Lower lobe of right lung (tissue), 2 donors: ENCODE data around the gene NISCH. TPM values are rescaled to one million over a fixed set of nuclear protein-coding genes. Genes with fewer than 3 reads are reported as not detected.
A peak's percentile ranks its signal among the peaks of the same experiment; 100 is the strongest.
"Not testable (repeated sequence)": the region's sequence is repeated elsewhere in the genome, so short reads cannot be mapped to it uniquely, and the experiment has no call there.

ENCODE experiments used
- ATAC-seq, 2 donors: fragments of 200-7000 bp; cut with Tn5 transposase; one replicate each; pipeline ENCODE4 v1.9.1; 2020 to 2022; ENCODE audit warnings: mild to moderate bottlenecking in 2 of 2, moderate library complexity in 2 of 2
- DNase-seq: peaks from one replicate; pipeline ENCODE4 v3.0.0-alpha.2; 2020
- H3K27ac ChIP-seq: fragments of 200-600 bp; one replicate; pipeline ENCODE4 v1.8.0; 2022
- H3K27me3 ChIP-seq: fragments of 200-600 bp; one replicate; pipeline ENCODE4 v1.8.0; 2022; ENCODE audit warnings: low read depth
- H3K36me3 ChIP-seq: fragments of 200-600 bp; one replicate; pipeline ENCODE4 v1.8.0; 2022; ENCODE audit warnings: mild to moderate bottlenecking
- H3K4me1 ChIP-seq: fragments of 200-600 bp; one replicate; pipeline ENCODE4 v1.8.0; 2022
- H3K4me3 ChIP-seq: fragments of 200-600 bp; one replicate; pipeline ENCODE4 v1.8.0; 2022; ENCODE audit warnings: mild to moderate bottlenecking
- H3K9me3 ChIP-seq: fragments of 200-600 bp; one replicate; pipeline ENCODE4 v1.8.0; 2022
- intact Hi-C: fragments of 100-400 bp; cut with DNase I; formaldehyde crosslinking; loops from one replicate; pipeline ENCODE4 v1.11.0; 2022
- total RNA-seq: library from RNA; stranded (reverse); fragmentation: NEBNext Ultra II Directional; extraction: Animal tissue kit (Norgen Biotek cat#: 25700); gene quantifications from one replicate; pipeline ENCODE4 v1.2.1, GENCODE V29; 2021
- TF ChIP-seq, protein P1 (sequence below): fragments of 200-600 bp; IDR thresholded peaks from one replicate; pipeline ENCODE4 v1.8.0; 2022; ENCODE audit warnings: antibody characterized with exemption, mild to moderate bottlenecking
- donor health status: DM: no; HTN: yes; CAD: no; lungs with severe emphysema.

NISCH gene
- total RNA-seq, 1 donor from 2014 or later: 90.2 TPM

DNA sequence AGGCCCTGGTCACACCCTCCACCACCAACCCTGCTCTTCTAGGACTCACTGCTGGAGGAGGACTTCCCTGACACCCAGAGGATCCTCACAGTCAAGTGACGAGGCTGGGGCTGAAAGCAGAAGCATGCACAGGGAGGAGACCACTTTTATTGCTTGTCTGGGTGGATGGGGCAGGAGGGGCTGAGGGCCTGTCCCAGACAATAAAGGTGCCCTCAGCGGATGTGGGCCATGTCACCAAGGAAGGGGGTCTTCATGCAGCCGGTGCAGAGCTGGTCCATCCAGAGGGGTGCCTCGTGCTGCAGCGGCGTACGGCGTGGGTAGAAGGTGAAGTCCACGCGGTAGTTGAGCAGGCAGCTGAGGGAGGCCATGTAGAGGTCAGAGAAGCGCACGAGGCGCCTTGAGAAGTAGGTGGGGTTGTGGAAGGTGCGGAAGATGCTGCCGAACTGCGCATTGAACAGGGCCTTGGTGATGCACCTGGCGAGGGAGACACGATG, 68.9 kb downstream of the NISCH start:
- peak overlapping the region; percentile 83 for H3K27ac ChIP-seq
- peaks cover 35% of the 10 kb centered on the region for H3K4me1 ChIP-seq
- no peaks in the 10 kb centered on the region for H3K27me3 ChIP-seq
- no peak overlapping the region for H3K4me3 ChIP-seq
- TF ChIP-seq, protein P1, sequence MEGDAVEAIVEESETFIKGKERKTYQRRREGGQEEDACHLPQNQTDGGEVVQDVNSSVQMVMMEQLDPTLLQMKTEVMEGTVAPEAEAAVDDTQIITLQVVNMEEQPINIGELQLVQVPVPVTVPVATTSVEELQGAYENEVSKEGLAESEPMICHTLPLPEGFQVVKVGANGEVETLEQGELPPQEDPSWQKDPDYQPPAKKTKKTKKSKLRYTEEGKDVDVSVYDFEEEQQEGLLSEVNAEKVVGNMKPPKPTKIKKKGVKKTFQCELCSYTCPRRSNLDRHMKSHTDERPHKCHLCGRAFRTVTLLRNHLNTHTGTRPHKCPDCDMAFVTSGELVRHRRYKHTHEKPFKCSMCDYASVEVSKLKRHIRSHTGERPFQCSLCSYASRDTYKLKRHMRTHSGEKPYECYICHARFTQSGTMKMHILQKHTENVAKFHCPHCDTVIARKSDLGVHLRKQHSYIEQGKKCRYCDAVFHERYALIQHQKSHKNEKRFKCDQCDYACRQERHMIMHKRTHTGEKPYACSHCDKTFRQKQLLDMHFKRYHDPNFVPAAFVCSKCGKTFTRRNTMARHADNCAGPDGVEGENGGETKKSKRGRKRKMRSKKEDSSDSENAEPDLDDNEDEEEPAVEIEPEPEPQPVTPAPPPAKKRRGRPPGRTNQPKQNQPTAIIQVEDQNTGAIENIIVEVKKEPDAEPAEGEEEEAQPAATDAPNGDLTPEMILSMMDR: no peak
- intact Hi-C loops: no loop called here
- ATAC-seq: no peak
- DNase-seq: peak; percentile 35
- peaks cover 67% of the 10 kb centered on the region for H3K36me3 ChIP-seq
- no peaks in the 10 kb centered on the region for H3K9me3 ChIP-seq

DNA sequence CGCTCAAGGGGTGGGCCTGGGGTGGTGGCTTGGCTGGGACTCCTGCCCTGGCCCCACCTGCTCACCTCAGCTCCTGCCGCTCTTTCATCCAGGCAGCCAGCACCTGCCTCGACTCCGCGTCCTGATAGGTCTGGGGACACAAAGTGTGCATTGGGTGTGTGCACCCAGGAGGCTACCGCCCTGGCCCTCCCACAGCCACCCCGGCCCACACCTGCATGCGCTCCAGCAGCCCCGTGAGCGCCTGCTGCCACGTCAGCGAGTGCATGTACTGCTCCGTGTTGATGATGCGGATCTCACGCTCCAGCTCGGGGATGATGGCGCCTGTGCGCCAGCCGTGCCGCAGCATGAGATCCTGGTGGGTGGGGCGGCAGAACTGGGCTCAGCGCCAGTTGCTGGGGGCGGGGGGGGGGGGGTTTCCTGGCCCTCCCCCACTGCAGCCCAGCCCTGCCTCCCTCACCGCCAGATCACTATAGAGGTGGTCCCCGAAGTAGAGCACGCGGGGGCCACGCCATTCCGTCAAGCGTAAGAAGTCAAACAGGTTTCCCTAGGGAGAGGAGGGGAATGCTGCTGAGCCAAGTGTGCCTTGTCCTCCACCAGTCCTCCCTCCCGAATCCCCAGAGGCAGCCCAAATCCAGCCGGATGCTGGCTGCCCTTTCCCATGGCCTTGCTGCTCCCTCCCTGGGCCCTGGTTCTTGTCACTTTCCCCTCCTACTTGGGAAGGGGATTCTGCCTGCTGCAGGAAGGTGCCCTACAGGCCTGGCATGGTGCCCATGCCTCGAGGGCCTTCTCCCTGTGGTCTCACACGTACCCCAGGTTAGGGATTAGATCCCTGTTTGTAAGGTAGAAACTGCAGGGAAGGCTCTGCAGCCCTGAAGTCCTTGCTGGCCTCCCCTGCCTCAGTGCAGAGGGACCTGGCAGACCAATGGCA, 69.6 kb downstream of the NISCH start:
- Histone ChIP-seq H3K27ac (peak overlapping the region; percentile 83), H3K9me3 (no peaks in the 10 kb centered on the region), H3K4me1 (peaks cover 42% of the 10 kb centered on the region), H3K4me3 (peak overlapping the region; percentile 3), H3K27me3 (no peaks in the 10 kb centered on the region), H3K36me3 (peaks cover 60% of the 10 kb centered on the region)
- peak; percentile 70 for DNase-seq
- ATAC-seq: peak; percentile 50 to 65
- TF ChIP-seq, protein P1: no peak
- intact Hi-C loops: no loop called here

DNA sequence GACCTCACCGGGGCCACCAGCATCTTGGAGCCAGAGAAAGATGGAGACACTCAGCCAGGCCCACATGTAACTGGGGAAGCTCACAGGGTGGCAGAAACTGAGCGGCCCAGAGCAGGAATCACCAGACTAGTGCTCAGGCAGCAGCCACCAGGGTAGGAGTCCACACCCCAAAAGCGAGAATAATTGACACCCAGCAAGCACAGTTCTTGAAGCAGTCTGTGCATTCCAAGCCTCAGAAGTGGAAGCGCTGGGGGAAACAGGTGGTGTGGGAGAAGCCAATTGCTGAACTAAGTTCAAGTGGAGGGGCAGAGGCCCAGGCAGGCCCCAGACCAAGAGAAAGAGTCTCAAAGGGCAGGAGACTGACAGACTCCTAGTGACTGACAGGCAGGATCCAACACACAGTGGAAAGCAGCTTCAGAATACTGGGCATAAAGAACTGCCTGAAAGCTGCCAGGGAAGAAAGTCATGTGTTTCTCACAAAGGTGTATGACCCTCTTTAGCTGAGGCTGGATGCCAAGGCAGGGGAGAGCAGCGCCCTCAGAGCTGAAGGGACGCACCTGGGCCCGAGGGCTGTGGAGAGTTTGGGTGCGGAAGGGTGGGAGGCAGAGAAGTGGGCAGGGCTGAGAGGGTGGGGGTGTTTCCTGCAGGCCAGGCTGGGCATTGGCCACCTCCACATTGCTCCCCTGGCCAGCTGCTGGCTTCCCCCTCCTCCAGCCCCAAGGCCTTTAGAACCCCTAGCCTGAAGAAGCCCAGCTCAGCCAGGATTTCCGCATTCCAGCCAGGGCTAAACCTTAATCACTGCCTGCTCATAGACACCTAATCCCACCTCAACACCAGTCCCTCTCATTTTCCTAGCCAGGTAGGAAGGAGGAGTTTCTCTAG, 70.5 kb downstream of the NISCH start:
- TF ChIP-seq, protein P1: no peak
- Histone ChIP-seq H3K4me3 (no peak overlapping the region), H3K27me3 (no peaks in the 10 kb centered on the region), H3K27ac (peak overlapping the region; percentile 83), H3K36me3 (peaks cover 52% of the 10 kb centered on the region), H3K9me3 (no peaks in the 10 kb centered on the region), H3K4me1 (peaks cover 52% of the 10 kb centered on the region)
- ATAC-seq: peak; percentile 64 to 71
- DNase-seq: peak; percentile 63
- intact Hi-C loops: no loop called here

DNA sequence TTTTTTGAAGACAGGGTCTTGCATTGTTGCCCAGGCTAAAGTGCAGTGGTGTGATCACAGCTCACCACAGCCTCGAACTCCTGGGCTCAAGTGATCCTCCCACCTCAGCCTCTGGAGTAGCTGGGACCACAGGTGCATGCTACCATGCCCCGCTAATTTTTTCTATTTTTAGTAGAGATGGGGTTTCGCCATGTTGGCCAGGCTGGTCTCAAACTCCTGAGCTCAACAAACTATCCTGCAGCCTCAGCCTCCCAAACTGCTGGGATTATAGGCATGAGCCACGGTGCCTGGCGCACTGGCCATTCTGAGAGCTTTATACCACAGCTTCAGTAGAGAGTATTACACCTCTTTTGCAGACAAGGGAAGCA, 71.3 kb downstream of the NISCH start:
- DNase-seq, ATAC-seq, H3K4me3 ChIP-seq, H3K9me3 ChIP-seq, intact Hi-C loops, H3K27me3 ChIP-seq: not testable (repeated sequence)
- peaks cover 45% of the 10 kb centered on the region for H3K36me3 ChIP-seq
- peaks cover 59% of the 10 kb centered on the region for H3K4me1 ChIP-seq
- H3K27ac ChIP-seq: peak overlapping the region; percentile 83

DNA sequence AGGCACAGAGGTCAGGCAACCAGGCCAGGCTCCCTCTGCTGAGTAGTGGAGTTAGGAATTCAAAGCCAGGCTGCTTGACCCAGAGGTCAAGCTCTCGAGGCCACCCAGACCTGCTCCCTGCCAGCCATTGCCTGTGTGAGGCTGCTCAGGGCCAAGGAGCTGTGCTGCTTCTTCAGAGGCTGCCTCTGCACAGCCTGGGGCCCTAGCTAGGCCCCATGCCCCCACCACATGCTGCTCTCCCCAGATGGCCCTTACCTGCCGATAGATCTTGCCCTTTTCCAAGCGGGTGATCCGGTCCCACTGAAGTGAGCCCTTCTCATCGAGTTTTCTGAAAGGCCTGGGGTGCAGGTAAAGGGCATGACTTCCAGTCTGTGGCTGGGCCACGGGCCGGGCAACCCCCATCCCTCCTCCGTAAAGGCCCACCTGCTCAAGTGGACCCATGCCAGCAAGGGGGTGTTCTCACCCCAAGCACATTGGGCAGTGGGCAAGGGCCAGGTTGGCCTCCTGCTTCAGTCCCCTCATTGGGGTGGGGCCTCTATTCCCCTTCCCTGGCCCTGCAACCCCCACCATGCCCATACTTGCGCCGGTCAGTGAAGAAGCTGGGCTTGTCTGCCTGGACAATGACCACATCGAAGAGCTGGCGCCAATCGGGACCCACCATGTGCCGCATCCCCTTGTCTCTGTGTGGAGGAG, 71.8 kb downstream of the NISCH start:
- no peaks in the 10 kb centered on the region for H3K27me3 ChIP-seq
- peaks cover 64% of the 10 kb centered on the region for H3K4me1 ChIP-seq
- intact Hi-C loops: no loop called here
- peak overlapping the region; percentile 83 for H3K27ac ChIP-seq
- TF ChIP-seq, protein P1: no peak
- H3K36me3 ChIP-seq: peaks cover 40% of the 10 kb centered on the region
- peak; percentile 60 for DNase-seq
- no peaks in the 10 kb centered on the region for H3K9me3 ChIP-seq
- no peak overlapping the region for H3K4me3 ChIP-seq
- peak; percentile 13 to 55 for ATAC-seq
